GM23338 (cell line): Measurements from ENCODE around the gene GFRAL.

Experiments
- CREB1 ChIP-seq: fragments of 250-450 bp; sonication (Bioruptor Pico); IDR thresholded peaks from 2 replicates; pipeline ENCODE4 v1.5.0; 2020; ENCODE audit warnings: low read depth, mild to moderate bottlenecking, moderate library complexity
- EZH2 ChIP-seq: fragments of 200-600 bp; sonication (generic); IDR thresholded peaks from one replicate; pipeline ENCODE4 v1.8.0; 2017; ENCODE audit warnings: antibody characterized with exemption, mild to moderate bottlenecking, low read depth; ENCODE audit not compliant: unreplicated experiment
- EZH2phosphoT487 ChIP-seq: fragments of 200-600 bp; sonication (generic); IDR thresholded peaks from one replicate; pipeline ENCODE4 v1.8.1; 2018; ENCODE audit warnings: antibody characterized with exemption; ENCODE audit not compliant: unreplicated experiment
- JUNB ChIP-seq: IDR thresholded peaks from one replicate; pipeline ENCODE4 v1.6.1; 2016; ENCODE audit warnings: antibody characterized with exemption; ENCODE audit not compliant: unreplicated experiment
- NANOG ChIP-seq: IDR thresholded peaks from 2 replicates; pipeline ENCODE4 v1.6.1; 2016; ENCODE audit warnings: antibody characterized with exemption, borderline replicate concordance
- POLR2AphosphoS5 ChIP-seq: IDR thresholded peaks from 2 replicates; pipeline ENCODE4 v1.6.1; 2016; ENCODE audit warnings: antibody characterized with exemption, low read depth
- REST ChIP-seq: IDR thresholded peaks from one replicate; pipeline ENCODE4 v1.6.1; 2018; ENCODE audit warnings: antibody characterized with exemption; ENCODE audit not compliant: unreplicated experiment
- STAT1 ChIP-seq: IDR thresholded peaks from one replicate; pipeline ENCODE4 v1.6.1; 2016; ENCODE audit warnings: antibody characterized with exemption; ENCODE audit not compliant: unreplicated experiment
- ZNF114 ChIP-seq: fragments of 250-450 bp; sonication (Bioruptor Pico); IDR thresholded peaks from 2 replicates; pipeline ENCODE4 v1.5.0; 2020; ENCODE audit warnings: mild to moderate bottlenecking, moderate library complexity
- ZNF331 ChIP-seq: fragments of 250-450 bp; sonication (Bioruptor Pico); IDR thresholded peaks from 2 replicates; pipeline ENCODE4 v1.5.0; 2020; ENCODE audit warnings: low read depth, mild to moderate bottlenecking, moderate library complexity
- ZNF462 ChIP-seq: fragments of 250-450 bp; sonication (Bioruptor Pico); IDR thresholded peaks from 2 replicates; pipeline ENCODE4 v1.5.0; 2020; ENCODE audit warnings: mild to moderate bottlenecking, moderate library complexity
- TF ChIP-seq, protein P1 (sequence below), 2 experiments: fragments of 200-600 bp in 1 of 2; sonication (generic) in 1 of 2; conservative IDR thresholded peaks; 2 replicates each; pipeline versions ENCODE4 v1.5.1 to v1.6.1; 2016 to 2017; ENCODE audit warnings: antibody characterized with exemption in 2 of 2, low read depth in 2 of 2, mild to moderate bottlenecking in 2 of 2, moderate library complexity in 1 of 2
- TF ChIP-seq, protein P2 (sequence below): IDR thresholded peaks from 2 replicates; pipeline ENCODE4 v1.6.1; 2016; ENCODE audit warnings: antibody characterized with exemption

GRCh38 chr6:55379895-55380294 is 52.6 kb downstream of the GFRAL start:
- no peak for TF ChIP-seq EZH2
- TF ChIP-seq REST: no peak
- TF ChIP-seq, protein P1, sequence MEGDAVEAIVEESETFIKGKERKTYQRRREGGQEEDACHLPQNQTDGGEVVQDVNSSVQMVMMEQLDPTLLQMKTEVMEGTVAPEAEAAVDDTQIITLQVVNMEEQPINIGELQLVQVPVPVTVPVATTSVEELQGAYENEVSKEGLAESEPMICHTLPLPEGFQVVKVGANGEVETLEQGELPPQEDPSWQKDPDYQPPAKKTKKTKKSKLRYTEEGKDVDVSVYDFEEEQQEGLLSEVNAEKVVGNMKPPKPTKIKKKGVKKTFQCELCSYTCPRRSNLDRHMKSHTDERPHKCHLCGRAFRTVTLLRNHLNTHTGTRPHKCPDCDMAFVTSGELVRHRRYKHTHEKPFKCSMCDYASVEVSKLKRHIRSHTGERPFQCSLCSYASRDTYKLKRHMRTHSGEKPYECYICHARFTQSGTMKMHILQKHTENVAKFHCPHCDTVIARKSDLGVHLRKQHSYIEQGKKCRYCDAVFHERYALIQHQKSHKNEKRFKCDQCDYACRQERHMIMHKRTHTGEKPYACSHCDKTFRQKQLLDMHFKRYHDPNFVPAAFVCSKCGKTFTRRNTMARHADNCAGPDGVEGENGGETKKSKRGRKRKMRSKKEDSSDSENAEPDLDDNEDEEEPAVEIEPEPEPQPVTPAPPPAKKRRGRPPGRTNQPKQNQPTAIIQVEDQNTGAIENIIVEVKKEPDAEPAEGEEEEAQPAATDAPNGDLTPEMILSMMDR (conservative IDR thresholded peaks at IDR 0.05; ENCODE audit: low read depth in 2 of 2): no peak
- TF ChIP-seq EZH2phosphoT487: no peak
- no peak for TF ChIP-seq POLR2AphosphoS5
- TF ChIP-seq STAT1: no peak
- no peak for TF ChIP-seq ZNF114 (CRISPR knock-in tag)
- no peak for TF ChIP-seq CREB1
- TF ChIP-seq JUNB: no peak
- TF ChIP-seq, protein P2, sequence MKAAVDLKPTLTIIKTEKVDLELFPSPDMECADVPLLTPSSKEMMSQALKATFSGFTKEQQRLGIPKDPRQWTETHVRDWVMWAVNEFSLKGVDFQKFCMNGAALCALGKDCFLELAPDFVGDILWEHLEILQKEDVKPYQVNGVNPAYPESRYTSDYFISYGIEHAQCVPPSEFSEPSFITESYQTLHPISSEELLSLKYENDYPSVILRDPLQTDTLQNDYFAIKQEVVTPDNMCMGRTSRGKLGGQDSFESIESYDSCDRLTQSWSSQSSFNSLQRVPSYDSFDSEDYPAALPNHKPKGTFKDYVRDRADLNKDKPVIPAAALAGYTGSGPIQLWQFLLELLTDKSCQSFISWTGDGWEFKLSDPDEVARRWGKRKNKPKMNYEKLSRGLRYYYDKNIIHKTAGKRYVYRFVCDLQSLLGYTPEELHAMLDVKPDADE: no peak
- TF ChIP-seq ZNF331 (CRISPR knock-in tag): no peak
- no peak for TF ChIP-seq ZNF462 (CRISPR knock-in tag)
- TF ChIP-seq NANOG: no peak
